Colonic mucosa (tissue), 4 donors: ENCODE data around the gene NPLOC4. TPM values are rescaled to one million over a fixed set of nuclear protein-coding genes. Genes with fewer than 3 reads are reported as not detected.

Source experiments
- DNase-seq: peaks from one replicate; pipeline ENCODE4 v3.0.0-alpha.2; 2020
- H3K27ac ChIP-seq: fragments of 200-600 bp; one replicate; pipeline ENCODE4 v1.8.0; 2021
- H3K27me3 ChIP-seq: fragments of 200-600 bp; one replicate; pipeline ENCODE4 v1.8.0; 2021
- H3K36me3 ChIP-seq: fragments of 200-600 bp; one replicate; pipeline ENCODE4 v1.8.0; 2021
- H3K4me1 ChIP-seq: fragments of 200-600 bp; one replicate; pipeline ENCODE4 v1.8.0; 2021; ENCODE audit warnings: mild to moderate bottlenecking
- H3K4me3 ChIP-seq: fragments of 200-600 bp; one replicate; pipeline ENCODE4 v1.8.0; 2021
- H3K9ac ChIP-seq, 2 donors: one replicate each; pipeline ENCODE4 v1.7.0; 2013; ENCODE audit warnings: control low read depth in 2 of 2, low read depth in 2 of 2, low read length in 2 of 2
- H3K9me3 ChIP-seq: fragments of 200-600 bp; one replicate; pipeline ENCODE4 v1.8.0; 2021
- intact Hi-C: fragments of 100-400 bp; cut with DNase I; formaldehyde crosslinking; loops from one replicate; pipeline ENCODE4 v1.14.1; 2022
- total RNA-seq, 2 donors: library from RNA; stranded (reverse); fragmentation: NEBNext Ultra II Directional in 1 of 2; extraction: Animal tissue kit (Norgen Biotek cat#: 25700) in 1 of 2; gene quantifications; one replicate each; pipeline ENCODE4 v1.2.1, GENCODE V29; 2021
- TF ChIP-seq, protein P1 (sequence below): fragments of 200-600 bp; IDR thresholded peaks from one replicate; pipeline ENCODE4 v1.8.0; 2022; ENCODE audit warnings: antibody characterized with exemption, mild to moderate bottlenecking
- donor health status: healthy.
- donor health status: DM: no; HTN: no; CAD: no.
- donor health status: DM: no; HTN: no; CAD: no.

NPLOC4 gene
- total RNA-seq, 2 donors from 2014 or later: 69.8 to 74.1 TPM

DNA sequence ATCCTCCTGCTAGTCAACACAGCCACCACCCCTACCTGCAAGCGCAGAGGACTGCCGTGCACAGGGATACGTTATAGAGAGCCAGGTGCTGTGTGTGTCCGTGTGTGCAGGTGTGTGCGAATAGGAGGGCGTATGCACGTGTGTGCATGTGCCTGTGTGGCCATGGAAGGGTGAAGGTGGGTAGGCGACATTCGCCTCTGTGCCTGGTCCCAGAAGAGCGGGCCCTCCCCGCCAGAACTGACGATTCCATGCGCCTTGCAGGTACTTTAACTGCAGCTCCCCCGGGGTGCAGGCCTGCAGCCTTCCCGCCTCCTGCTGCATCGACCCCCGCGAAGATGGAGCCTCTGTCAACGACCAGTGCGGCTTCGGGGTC lies 10.7 kb upstream of the NPLOC4 start:
- intact Hi-C loops: no loop called here
- DNase-seq: no peak
- H3K9ac ChIP-seq: no peak overlapping the region
- H3K27me3 ChIP-seq: peaks cover 16% of the 10 kb centered on the region
- H3K4me1 ChIP-seq: no peaks in the 10 kb centered on the region
- H3K4me3 ChIP-seq: no peak overlapping the region
- no peaks in the 10 kb centered on the region for H3K9me3 ChIP-seq
- no peak overlapping the region for H3K27ac ChIP-seq
- H3K36me3 ChIP-seq: no peaks in the 10 kb centered on the region
- TF ChIP-seq, protein P1, sequence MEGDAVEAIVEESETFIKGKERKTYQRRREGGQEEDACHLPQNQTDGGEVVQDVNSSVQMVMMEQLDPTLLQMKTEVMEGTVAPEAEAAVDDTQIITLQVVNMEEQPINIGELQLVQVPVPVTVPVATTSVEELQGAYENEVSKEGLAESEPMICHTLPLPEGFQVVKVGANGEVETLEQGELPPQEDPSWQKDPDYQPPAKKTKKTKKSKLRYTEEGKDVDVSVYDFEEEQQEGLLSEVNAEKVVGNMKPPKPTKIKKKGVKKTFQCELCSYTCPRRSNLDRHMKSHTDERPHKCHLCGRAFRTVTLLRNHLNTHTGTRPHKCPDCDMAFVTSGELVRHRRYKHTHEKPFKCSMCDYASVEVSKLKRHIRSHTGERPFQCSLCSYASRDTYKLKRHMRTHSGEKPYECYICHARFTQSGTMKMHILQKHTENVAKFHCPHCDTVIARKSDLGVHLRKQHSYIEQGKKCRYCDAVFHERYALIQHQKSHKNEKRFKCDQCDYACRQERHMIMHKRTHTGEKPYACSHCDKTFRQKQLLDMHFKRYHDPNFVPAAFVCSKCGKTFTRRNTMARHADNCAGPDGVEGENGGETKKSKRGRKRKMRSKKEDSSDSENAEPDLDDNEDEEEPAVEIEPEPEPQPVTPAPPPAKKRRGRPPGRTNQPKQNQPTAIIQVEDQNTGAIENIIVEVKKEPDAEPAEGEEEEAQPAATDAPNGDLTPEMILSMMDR: no peak

DNA sequence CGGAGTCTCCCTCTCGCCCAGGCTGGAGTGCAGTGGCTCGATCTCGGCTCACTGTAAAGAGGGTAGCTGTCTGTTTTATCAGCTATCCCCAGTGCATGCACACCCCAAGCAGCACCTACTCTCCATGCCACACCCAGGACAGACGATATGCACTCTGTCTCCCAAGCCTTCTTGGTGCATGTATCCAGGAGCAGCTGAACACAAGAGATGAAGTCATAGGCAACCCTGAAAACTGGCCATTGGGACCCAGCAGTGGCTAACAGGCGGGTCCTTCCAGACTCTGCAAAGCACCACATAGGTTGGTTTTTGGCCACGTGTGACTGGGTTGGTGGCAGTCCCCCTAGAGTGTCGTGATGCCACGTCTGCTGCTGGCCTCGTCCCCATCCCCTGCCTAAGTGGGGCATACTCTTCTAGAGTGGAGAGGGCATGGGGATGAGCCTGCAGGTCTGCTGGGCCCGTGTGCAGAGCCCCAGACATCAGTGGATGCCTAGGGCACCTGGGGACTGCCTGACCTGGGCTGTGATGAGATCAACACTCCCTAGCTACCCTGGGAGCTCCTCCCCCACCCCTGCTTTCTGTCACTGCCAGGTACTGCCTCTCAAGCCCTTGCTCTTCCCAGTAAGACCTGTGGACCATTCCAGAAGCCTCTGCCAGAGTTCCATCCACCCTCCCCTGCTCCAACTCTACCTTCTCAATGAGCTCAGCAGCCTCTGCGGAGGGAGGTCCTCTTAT lies 10.1 kb upstream of the NPLOC4 start:
- H3K27me3 ChIP-seq: peaks cover 16% of the 10 kb centered on the region
- intact Hi-C loops: no loop called here

GRCh38 chr17:81644976-81645952 lies 8.4 kb upstream of the NPLOC4 start:
- Histone ChIP-seq H3K27me3 (peaks cover 16% of the 10 kb centered on the region), H3K27ac (no peak overlapping the region), H3K4me1 (no peaks in the 10 kb centered on the region), H3K36me3 (no peaks in the 10 kb centered on the region), H3K9me3 (no peaks in the 10 kb centered on the region), H3K9ac (no peak overlapping the region), H3K4me3 (no peak overlapping the region)
- TF ChIP-seq, protein P1: no peak
- DNase-seq: no peak
- intact Hi-C loops: no loop called here

More for the DNA sequence above, 10.1 kb upstream of the NPLOC4 start:
- no peak overlapping the region for H3K27ac ChIP-seq
- H3K9ac ChIP-seq: no peak overlapping the region
- H3K9me3 ChIP-seq: no peaks in the 10 kb centered on the region
- DNase-seq: no peak
- H3K4me1 ChIP-seq: no peaks in the 10 kb centered on the region
- TF ChIP-seq, protein P1: no peak
- H3K36me3 ChIP-seq: no peaks in the 10 kb centered on the region
- H3K4me3 ChIP-seq: no peak overlapping the region

- H3K9me3 ChIP-seq: no peaks in the 10 kb centered on the region
- TF ChIP-seq, protein P1: no peak
- H3K4me1 ChIP-seq: no peaks in the 10 kb centered on the region
- H3K27me3 ChIP-seq: peaks cover 16% of the 10 kb centered on the region
- no peak for DNase-seq
- H3K36me3 ChIP-seq: no peaks in the 10 kb centered on the region
- H3K27ac ChIP-seq: no peak overlapping the region
- intact Hi-C loops: no loop called here
- H3K4me3 ChIP-seq: no peak overlapping the region
- H3K9ac ChIP-seq: no peak overlapping the region
These were observed 7.6 kb upstream of the NPLOC4 start for GRCh38 chr17:81644496-81644895.

DNA sequence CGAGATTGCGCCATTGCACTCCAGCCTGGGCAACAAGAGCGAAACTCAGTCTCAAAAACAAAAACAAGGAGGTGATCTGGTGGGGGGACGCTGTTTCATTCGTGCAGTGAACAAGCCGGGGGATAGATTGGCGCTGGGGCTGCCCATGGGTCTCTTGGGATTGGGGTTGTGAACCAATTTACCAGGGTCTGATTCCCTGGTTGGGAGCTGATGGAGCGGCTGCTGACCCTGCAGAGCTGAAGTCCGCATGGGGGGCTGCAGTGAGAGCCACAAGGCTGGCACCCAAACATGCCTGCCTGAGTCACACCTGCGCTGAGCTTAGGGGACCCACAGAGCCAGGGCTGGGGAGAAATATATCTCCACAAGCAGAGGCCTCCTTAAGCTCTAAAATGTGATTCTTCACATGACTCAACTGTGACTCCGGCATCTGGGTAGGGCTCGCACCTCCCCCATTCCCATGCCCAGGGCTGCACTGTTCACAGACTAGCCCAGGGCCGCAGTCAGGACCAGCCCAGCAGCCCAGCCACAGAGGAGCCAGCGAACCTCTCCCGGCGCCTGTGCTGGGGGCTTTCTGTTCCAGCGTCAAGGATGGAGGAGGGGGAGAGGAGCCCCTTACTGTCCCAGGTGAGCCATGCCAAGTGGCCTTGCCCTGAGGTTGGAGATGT lies 5.0 kb upstream of the NPLOC4 start:
- TF ChIP-seq, protein P1: no peak
- intact Hi-C loops: no loop called here
- no peak for DNase-seq
- H3K27me3 ChIP-seq: no peaks in the 10 kb centered on the region
- no peak overlapping the region for H3K4me3 ChIP-seq
- no peak overlapping the region for H3K27ac ChIP-seq
- no peak overlapping the region for H3K9ac ChIP-seq
- H3K9me3 ChIP-seq: no peaks in the 10 kb centered on the region
- H3K36me3 ChIP-seq: no peaks in the 10 kb centered on the region
- H3K4me1 ChIP-seq: no peaks in the 10 kb centered on the region
